Measurements from ENCODE around the gene SAC3D1.

GRCh38 chr11:65067446-65067845 lies 26.4 kb downstream of the SAC3D1 start:
- no peak for TF ChIP-seq CTCF (IDR thresholded peaks at IDR 0.05; ENCODE audit: insufficient read depth, low read length, poor library complexity, severe bottlenecking)
- no peak for TF ChIP-seq EZH2phosphoT487 (conservative IDR thresholded peaks at IDR 0.05; ENCODE audit: low read length)
